Ascending aorta (tissue), 2 donors: ENCODE measurements around the gene G6PD. TPM values are rescaled to one million over a fixed set of nuclear protein-coding genes. Genes with fewer than 3 reads are reported as not detected.

ENCODE experiments used
- DNase-seq, 2 donors: peaks; one replicate each; pipeline ENCODE4 v3.0.0-alpha.2; 2019; ENCODE audit warnings: low spot score in 2 of 2
- H3K27ac ChIP-seq, 2 donors: fragments of 200-600 bp; sonication (generic); one replicate each; pipeline ENCODE4 v1.5.1; 2016 to 2017; ENCODE audit warnings: mild to moderate bottlenecking in 1 of 2
- H3K27me3 ChIP-seq: fragments of 200-600 bp; sonication (generic); one replicate; pipeline ENCODE4 v1.5.1; 2017
- H3K36me3 ChIP-seq, 2 donors: fragments of 200-600 bp; sonication (generic); one replicate each; pipeline ENCODE4 v1.5.1; 2016
- H3K4me1 ChIP-seq, 2 donors: fragments of 200-600 bp; sonication (generic); one replicate each; pipeline ENCODE4 v1.5.1; 2016 to 2017; ENCODE audit warnings: mild to moderate bottlenecking in 1 of 2
- H3K4me3 ChIP-seq, 2 donors: fragments of 200-600 bp; sonication (generic); one replicate each; pipeline ENCODE4 v1.5.1; 2016 to 2017; ENCODE audit warnings: mild to moderate bottlenecking in 1 of 2
- H3K9me3 ChIP-seq, 2 donors: fragments of 200-600 bp; sonication (generic); one replicate each; pipeline ENCODE4 v1.5.1; 2016
- intact Hi-C: fragments of 100-400 bp; cut with DNase I; formaldehyde crosslinking; loops from one replicate; pipeline ENCODE4 v1.15.1; 2023
- total RNA-seq: library from RNA; depleted of rRNA; stranded (reverse); fragments of >200 nt; gene quantifications from one replicate; pipeline ENCODE4 v1.1.0, GENCODE V29; 2016
- TF ChIP-seq, protein P1 (sequence below), 3 experiments: fragments of 200-600 bp in 2 of 3; fragments of 450-650 bp in 1 of 3; sonication (generic) in 2 of 3; IDR thresholded peaks; one replicate each; pipeline ENCODE4 v1.5.1; 2016 to 2019; ENCODE audit warnings: antibody characterized with exemption in 3 of 3, mild to moderate bottlenecking in 1 of 3, moderate library complexity in 1 of 3

The G6PD gene
- total RNA-seq, 1 donor from 2014 or later = 89.7 TPM

DNA sequence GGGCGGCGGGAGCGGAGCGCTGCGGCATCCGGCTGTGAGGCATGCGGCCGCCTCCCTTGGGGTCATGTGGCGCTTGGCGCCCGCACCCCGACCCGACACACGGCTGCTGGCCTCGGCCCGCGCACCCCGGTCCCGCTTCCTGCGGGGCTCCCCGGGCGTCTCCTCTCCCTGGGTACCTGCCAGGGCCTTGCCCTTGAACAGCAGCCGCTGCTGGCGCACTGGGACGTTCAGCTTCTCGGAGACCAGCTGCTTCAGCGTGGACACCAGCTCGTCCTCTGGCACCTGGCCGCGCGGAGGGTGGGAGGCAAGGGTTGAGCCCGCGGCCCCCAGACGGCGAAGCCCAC lies 60.6 kb downstream of the G6PD start:
- Histone ChIP-seq H3K4me3 (peak overlapping the region; percentile 64 to 81), H3K36me3 (peaks cover 0 to 6% of the 10 kb centered on the region in 2 donors), H3K27me3 (no peaks in the 10 kb centered on the region), H3K9me3 (no peaks in the 10 kb centered on the region), H3K4me1 (peaks cover 0 to 11% of the 10 kb centered on the region in 2 donors), H3K27ac (peak overlapping the region; percentile 64 to 67)
- TF ChIP-seq, protein P1, sequence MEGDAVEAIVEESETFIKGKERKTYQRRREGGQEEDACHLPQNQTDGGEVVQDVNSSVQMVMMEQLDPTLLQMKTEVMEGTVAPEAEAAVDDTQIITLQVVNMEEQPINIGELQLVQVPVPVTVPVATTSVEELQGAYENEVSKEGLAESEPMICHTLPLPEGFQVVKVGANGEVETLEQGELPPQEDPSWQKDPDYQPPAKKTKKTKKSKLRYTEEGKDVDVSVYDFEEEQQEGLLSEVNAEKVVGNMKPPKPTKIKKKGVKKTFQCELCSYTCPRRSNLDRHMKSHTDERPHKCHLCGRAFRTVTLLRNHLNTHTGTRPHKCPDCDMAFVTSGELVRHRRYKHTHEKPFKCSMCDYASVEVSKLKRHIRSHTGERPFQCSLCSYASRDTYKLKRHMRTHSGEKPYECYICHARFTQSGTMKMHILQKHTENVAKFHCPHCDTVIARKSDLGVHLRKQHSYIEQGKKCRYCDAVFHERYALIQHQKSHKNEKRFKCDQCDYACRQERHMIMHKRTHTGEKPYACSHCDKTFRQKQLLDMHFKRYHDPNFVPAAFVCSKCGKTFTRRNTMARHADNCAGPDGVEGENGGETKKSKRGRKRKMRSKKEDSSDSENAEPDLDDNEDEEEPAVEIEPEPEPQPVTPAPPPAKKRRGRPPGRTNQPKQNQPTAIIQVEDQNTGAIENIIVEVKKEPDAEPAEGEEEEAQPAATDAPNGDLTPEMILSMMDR (IDR thresholded peaks at IDR 0.05) = no peak
- DNase-seq = no peak
- intact Hi-C loops = loop anchor here (2.0 to 5.0 kb wide), 2 partner anchors 46 to 49 kb away; partner anchors contain the start of gene GDI1

DNA sequence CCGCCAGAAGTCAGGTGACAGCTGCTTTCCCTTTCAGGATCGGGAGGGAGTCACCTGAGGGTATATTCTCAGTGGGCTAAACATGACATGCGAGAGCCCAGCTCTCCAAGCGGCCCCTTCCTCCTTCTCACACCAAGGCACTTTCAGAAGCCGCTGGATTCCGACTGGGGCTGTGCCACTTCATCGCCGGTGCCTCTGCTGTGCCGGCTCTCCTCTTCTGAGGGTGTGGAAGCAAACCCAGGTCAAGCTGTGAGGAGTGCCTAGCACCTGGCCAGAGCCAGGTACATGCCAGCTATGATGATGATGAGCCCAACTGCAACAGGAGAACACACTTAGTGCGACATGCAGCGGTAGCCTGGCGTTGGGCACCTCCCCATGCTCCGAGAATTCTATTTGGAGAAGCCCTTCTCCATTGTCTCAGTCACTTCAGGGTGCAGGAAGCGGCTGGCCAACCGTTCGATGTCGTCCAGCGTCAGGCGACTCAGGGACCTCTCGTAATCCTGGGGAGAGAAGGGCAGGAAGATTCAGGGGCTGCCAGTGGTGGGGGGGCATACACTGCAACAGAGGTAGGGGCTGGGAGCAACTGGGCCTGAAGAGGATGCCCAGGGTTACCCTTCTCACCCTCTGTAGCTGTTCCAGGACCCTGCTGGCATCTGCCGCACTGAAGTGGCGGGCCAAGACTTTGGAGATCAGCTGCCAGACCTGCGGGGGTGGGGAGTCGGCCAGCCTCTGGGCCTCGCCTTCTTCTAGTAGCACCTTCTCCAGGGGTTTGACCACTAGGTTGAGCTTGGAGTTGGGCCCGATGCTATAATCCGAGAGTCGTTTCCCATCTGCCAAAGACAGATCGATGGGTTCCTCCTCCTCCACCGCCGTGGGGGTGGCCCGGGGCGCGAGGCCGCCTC lies 61.2 kb downstream of the G6PD start:
- DNase-seq = no peak
- no peaks in the 10 kb centered on the region for H3K27me3 ChIP-seq
- intact Hi-C loops = loop anchor here (2.0 to 5.0 kb wide), 2 partner anchors 47 to 49 kb away; partner anchors contain the start of gene GDI1
- no peaks in the 10 kb centered on the region for H3K9me3 ChIP-seq
- peaks cover 0 to 11% of the 10 kb centered on the region in 2 donors for H3K4me1 ChIP-seq
- TF ChIP-seq, protein P1 (IDR thresholded peaks at IDR 0.05) = no peak
- H3K4me3 ChIP-seq = peak overlapping the region; percentile 64 to 81
- peak overlapping the region; percentile 64 to 67 for H3K27ac ChIP-seq
- H3K36me3 ChIP-seq = peaks cover 0 to 6% of the 10 kb centered on the region in 2 donors

DNA sequence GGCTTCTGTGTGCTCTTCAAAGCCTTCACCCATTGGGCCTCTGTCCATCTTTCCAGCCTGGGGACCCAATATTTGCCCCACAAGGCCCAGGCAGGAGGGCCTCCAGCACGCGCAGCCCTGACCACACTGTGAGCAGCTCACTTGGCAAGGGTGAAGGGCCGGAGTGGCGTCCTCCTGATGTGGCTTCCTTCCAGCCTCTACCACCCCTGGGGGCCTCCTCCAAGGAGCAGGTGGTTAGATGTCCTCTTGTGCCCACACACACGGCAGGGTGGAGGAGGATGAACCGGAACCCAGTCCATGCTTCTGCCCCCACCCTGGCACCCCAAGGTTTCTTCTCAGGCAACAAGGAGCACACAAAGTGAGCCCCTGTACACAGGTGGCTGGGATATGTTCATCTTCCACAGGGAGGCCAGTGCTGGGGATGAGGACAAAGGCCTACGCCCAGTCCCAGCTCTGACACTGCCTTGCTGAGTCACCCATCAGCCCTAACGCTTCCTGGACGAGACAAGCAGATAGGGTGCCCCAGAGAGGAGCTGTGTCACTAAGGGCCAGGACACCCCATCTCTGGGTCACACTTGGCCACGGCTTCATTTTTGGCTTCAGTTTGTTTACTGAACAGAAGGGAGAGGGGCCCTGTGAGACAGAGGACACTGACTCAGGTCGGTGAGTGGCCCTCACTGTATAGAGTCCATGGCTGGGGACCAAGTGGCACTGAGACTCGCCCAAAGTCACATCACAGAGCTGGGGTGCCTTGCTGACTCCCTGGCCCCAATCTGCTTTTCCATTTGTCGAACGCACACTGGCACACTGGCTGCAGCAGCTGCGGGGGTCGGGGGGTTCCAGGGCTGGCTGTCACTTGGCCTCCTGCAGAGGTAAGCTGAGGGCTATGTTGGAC lies 62.1 kb downstream of the G6PD start:
- peaks cover 0 to 6% of the 10 kb centered on the region in 2 donors for H3K36me3 ChIP-seq
- intact Hi-C loops = loop anchor here (5.0 kb wide), 1 partner anchor 48 kb away; no protein-coding TSS in a partner anchor
- TF ChIP-seq, protein P1 (IDR thresholded peaks at IDR 0.05) = no peak
- no peak overlapping the region for H3K4me3 ChIP-seq
- H3K27ac ChIP-seq = no peak overlapping the region
- H3K4me1 ChIP-seq = peaks cover 0 to 11% of the 10 kb centered on the region in 2 donors
- H3K27me3 ChIP-seq = no peaks in the 10 kb centered on the region
- H3K9me3 ChIP-seq = no peaks in the 10 kb centered on the region
- DNase-seq = no peak

DNA sequence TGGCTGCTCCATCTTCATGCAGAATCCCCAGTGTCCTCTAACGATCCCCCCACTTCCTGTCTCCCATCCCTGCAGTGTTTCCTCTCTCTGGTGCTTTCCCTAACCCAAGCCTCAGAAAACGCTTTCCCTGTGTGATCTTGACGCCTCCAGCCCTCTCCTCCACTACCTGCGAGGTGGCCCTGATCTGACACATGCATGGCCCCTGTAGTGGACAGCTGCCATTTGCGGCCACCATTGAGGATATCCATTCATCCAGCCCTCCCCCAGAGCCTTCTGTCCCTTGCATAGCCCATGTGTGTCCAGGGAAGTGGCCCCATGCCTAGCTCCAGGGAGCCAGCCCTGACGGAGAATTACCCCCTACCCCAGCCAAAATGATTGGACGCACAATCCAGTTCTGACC lies 63.3 kb downstream of the G6PD start:
- no peak overlapping the region for H3K4me3 ChIP-seq
- H3K9me3 ChIP-seq = no peaks in the 10 kb centered on the region
- H3K36me3 ChIP-seq = peaks cover 0 to 6% of the 10 kb centered on the region in 2 donors
- no peak for DNase-seq
- TF ChIP-seq, protein P1 (IDR thresholded peaks at IDR 0.05) = no peak
- H3K27ac ChIP-seq = no peak overlapping the region
- H3K4me1 ChIP-seq = peaks cover 0 to 6% of the 10 kb centered on the region in 2 donors
- H3K27me3 ChIP-seq = no peaks in the 10 kb centered on the region
- intact Hi-C loops = no loop called here

DNA sequence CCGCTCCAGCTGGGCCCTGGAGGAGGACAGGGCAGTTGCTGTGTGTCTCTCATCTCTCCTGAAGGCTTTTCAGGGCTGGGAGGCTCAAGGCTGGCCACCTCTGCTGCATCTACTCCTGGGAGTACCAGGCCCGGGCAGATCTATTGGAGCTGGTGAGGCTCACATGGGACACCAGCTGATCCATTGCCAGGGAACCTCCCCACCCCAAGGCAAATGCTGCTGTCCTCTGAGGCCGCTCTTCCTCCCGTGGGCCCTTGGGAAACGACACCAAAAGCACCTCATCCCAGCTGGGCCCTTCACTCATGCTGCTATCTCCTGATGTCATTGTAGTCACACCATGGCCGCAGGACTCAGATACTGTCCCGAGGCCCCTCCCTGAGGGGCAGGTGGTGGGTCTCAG lies 63.9 kb downstream of the G6PD start:
- no peak overlapping the region for H3K4me3 ChIP-seq
- no peak overlapping the region for H3K27ac ChIP-seq
- H3K27me3 ChIP-seq = no peaks in the 10 kb centered on the region
- peaks cover 0 to 2% of the 10 kb centered on the region in 2 donors for H3K36me3 ChIP-seq
- H3K4me1 ChIP-seq = peaks cover 0 to 6% of the 10 kb centered on the region in 2 donors
- intact Hi-C loops = no loop called here
- H3K9me3 ChIP-seq = no peaks in the 10 kb centered on the region
- DNase-seq = no peak
- TF ChIP-seq, protein P1 (IDR thresholded peaks at IDR 0.05) = no peak
